Hippocampal formation (tissue), 2 donors: Measurements from ENCODE around the gene KIF26B.

Source experiments
- DNase-seq, 2 donors: peaks; one replicate each; lab custom pipeline; 2025; lab: John Stamatoyannopoulos, UW

Gene KIF26B

GRCh38 chr1:245172026-245172425, 17.2 kb downstream of the KIF26B start:
- no peak for DNase-seq

- DNase-seq = no peak
Observed at GRCh38 chr1:245172829-245173228, 18.0 kb downstream of the KIF26B start.

GRCh38 chr1:245173446-245174211, 18.8 kb downstream of the KIF26B start:
- no peak for DNase-seq

GRCh38 chr1:245177071-245177900, 22.5 kb downstream of the KIF26B start:
- DNase-seq = no peak

GRCh38 chr1:245179706-245180105, 24.9 kb downstream of the KIF26B start:
- no peak for DNase-seq

GRCh38 chr1:245180496-245181157, 25.8 kb downstream of the KIF26B start:
- no peak for DNase-seq

GRCh38 chr1:245181158-245181517, 26.4 kb downstream of the KIF26B start:
- DNase-seq = no peak

- no peak for DNase-seq
Observed at GRCh38 chr1:245182028-245182427, 27.2 kb downstream of the KIF26B start.

GRCh38 chr1:245183429-245183828, 28.6 kb downstream of the KIF26B start:
- DNase-seq = no peak

GRCh38 chr1:245184779-245185178, 30.0 kb downstream of the KIF26B start:
- DNase-seq = no peak

- no peak for DNase-seq
Observed at GRCh38 chr1:245188403-245188802, 33.6 kb downstream of the KIF26B start.

GRCh38 chr1:245195398-245195797, 40.6 kb downstream of the KIF26B start:
- no peak for DNase-seq

- no peak for DNase-seq
Observed at GRCh38 chr1:245197121-245197520, 42.3 kb downstream of the KIF26B start.

- no peak for DNase-seq
Observed at GRCh38 chr1:245197911-245198379, 43.2 kb downstream of the KIF26B start.

- DNase-seq = no peak
Observed at GRCh38 chr1:245198748-245199516, 44.1 kb downstream of the KIF26B start.

GRCh38 chr1:245200146-245200545, 45.4 kb downstream of the KIF26B start:
- no peak for DNase-seq

GRCh38 chr1:245201201-245201600, 46.4 kb downstream of the KIF26B start:
- DNase-seq = no peak

- DNase-seq = no peak
Observed at GRCh38 chr1:245201827-245202226, 47.0 kb downstream of the KIF26B start.

GRCh38 chr1:245205396-245205795, 50.6 kb downstream of the KIF26B start:
- DNase-seq = no peak

- DNase-seq = no peak
Observed at GRCh38 chr1:245205864-245206263, 51.1 kb downstream of the KIF26B start.

GRCh38 chr1:245207056-245207638, 52.4 kb downstream of the KIF26B start:
- DNase-seq = no peak
